ENCODE results near the gene HSPB9. TPM values are rescaled to one million over a fixed set of nuclear protein-coding genes. Genes with fewer than 3 reads are reported as not detected.

HSPB9 gene
- under 1 TPM; 0.29 to 0.60 (median 0.43) TPM for polyA plus RNA-seq (ENCODE audit: insufficient read depth in 1 of 5, insufficient read length in 5 of 5, low replicate concordance in 1 of 5)
- long read RNA-seq, donor 1, partial matches to known transcripts = 0 of 3 reads
- long read RNA-seq, donor 1, other reads (novel, unspliced or antisense) = 0 of 3 reads
- long read RNA-seq, donor 2 = 0 reads
- long read RNA-seq, donor 3, partial matches to known transcripts = 0 of 1 reads
- long read RNA-seq, donor 3, other reads (novel, unspliced or antisense) = 0 of 1 reads
- long read RNA-seq, donor 4 = 0 reads
- long read RNA-seq, donor 5, partial matches to known transcripts = 0 of 1 reads
- long read RNA-seq, donor 5, other reads (novel, unspliced or antisense) = 0 of 1 reads
- long read RNA-seq, donor 6, partial matches to known transcripts = 0 of 1 reads
- long read RNA-seq, donor 6, other reads (novel, unspliced or antisense) = 0 of 1 reads
- long read RNA-seq, donor 7 = 0 reads
- long read RNA-seq, donor 8, partial matches to known transcripts = 0 of 1 reads
- long read RNA-seq, donor 8, other reads (novel, unspliced or antisense) = 0 of 1 reads

GRCh38 chr17:42122371-42123303 lies at the start of gene HSPB9:
HSPB9 (plus strand) TSS chr17:42122804; CDS start chr17:42122851, 47 bp downstream.
- no peak for DNase-seq

- DNase-seq = no peak
Measured at GRCh38 chr17:42075789-42076188, 46.8 kb upstream of the HSPB9 start.

GRCh38 chr17:42076797-42077559 lies 45.6 kb upstream of the HSPB9 start:
- DNase-seq = no peak

GRCh38 chr17:42077755-42078154 lies 44.8 kb upstream of the HSPB9 start:
- no peak for DNase-seq

- no peak for DNase-seq
Measured at GRCh38 chr17:42078396-42079043, 44.1 kb upstream of the HSPB9 start.

- DNase-seq = no peak
Measured at GRCh38 chr17:42079541-42079940, 43.1 kb upstream of the HSPB9 start.

GRCh38 chr17:42081516-42082129 lies 41.0 kb upstream of the HSPB9 start:
- no peak for DNase-seq

- DNase-seq = no peak
Measured at GRCh38 chr17:42087042-42087701, 35.4 kb upstream of the HSPB9 start.

- no peak for DNase-seq
Measured at GRCh38 chr17:42087736-42088705, 34.6 kb upstream of the HSPB9 start.

- no peak for DNase-seq
Measured at GRCh38 chr17:42088736-42089135, 33.9 kb upstream of the HSPB9 start.

- DNase-seq = no peak
Measured at GRCh38 chr17:42090964-42091790, 31.4 kb upstream of the HSPB9 start.

- no peak for DNase-seq
Measured at GRCh38 chr17:42092939-42093338, 29.7 kb upstream of the HSPB9 start.

- DNase-seq = no peak
Measured at GRCh38 chr17:42094375-42095069, 28.1 kb upstream of the HSPB9 start.

- DNase-seq = no peak
Measured at GRCh38 chr17:42096360-42097111, 26.1 kb upstream of the HSPB9 start.

- no peak for DNase-seq
Measured at GRCh38 chr17:42097691-42098631, 24.6 kb upstream of the HSPB9 start, which contains the start of gene ZNF385C. ZNF385C (minus strand) TSS chr17:42098473; CDS start chr17:42063056, 35,417 bp downstream.

Measured in right lung (tissue), 10 donors.